HepG2 (cell line): ENCODE measurements around the gene ZNF605. TPM values are rescaled to one million over a fixed set of nuclear protein-coding genes. Genes with fewer than 3 reads are reported as not detected.
A peak's percentile ranks its signal among the peaks of the same experiment; 100 is the strongest.

Source experiments
- ATAC-seq: fragments of 200-7000 bp; cut with Tn5 transposase; 3 replicates; pipeline ENCODE4 v1.9.1; 2020; ENCODE audit warnings: mild to moderate bottlenecking, moderate library complexity
- BruUV-seq: library from RNA; stranded (reverse); fragments of 400-500 nt; replicated peaks from 2 replicates; lab custom pipeline; 2021; lab: Mats Ljungman, UMichigan
- CTCF ChIA-PET: fragments of 300-600 bp; formaldehyde crosslinking; extraction: SDS; loops from one replicate; lab custom pipeline; 2021; ENCODE audit warnings: low total read pairs, inconsistent platforms, low intra/inter-chr PET ratio; lab: Yijun Ruan, JAX
- POLR2A ChIA-PET: fragments of 350-600 bp; sonication (Branson Sonifier 250); formaldehyde crosslinking; loops from one replicate; lab custom pipeline; 2020; ENCODE audit warnings: antibody characterized with exemption, inconsistent platforms; lab: Yijun Ruan, JAX
- DNase-seq: peaks from one replicate; pipeline ENCODE4 v3.0.0-alpha.2; 2015; ENCODE audit warnings: low spot score
- FAIRE-seq: peaks from 3 replicates; lab custom pipeline; 2011; peaks lifted over from hg19 to GRCh38; lab: Jason Lieb, UNC
- H2AFZ ChIP-seq: one replicate; pipeline ENCODE4 v1.6.1; 2011; ENCODE audit warnings: low read length, inconsistent platforms
- H3K27ac ChIP-seq: fragments of 300-600 bp; 3 replicates; pipeline ENCODE4 v1.8.0; 2011; ENCODE audit warnings: mixed run types, mild to moderate bottlenecking, mixed read lengths, low read length, inconsistent platforms; ENCODE audit not compliant: insufficient read depth; ENCODE audit errors: extremely low read length
- H3K27me3 ChIP-seq, 2 experiments: fragments of 200-600 bp in 1 of 2; 2 replicates in 1 of 2; 3 replicates in 1 of 2; pipeline versions ENCODE4 v1.6.0 to v1.8.0; 2011; ENCODE audit warnings: low read length in 2 of 2, mild to moderate bottlenecking in 2 of 2, moderate library complexity in 2 of 2, inconsistent platforms in 1 of 2; ENCODE audit not compliant: insufficient read depth in 2 of 2, control insufficient read depth in 1 of 2
- H3K36me3 ChIP-seq, 2 experiments: fragments of 200-600 bp in 1 of 2; replicated peaks in 1 of 2; 2 replicates in 1 of 2; 3 replicates in 1 of 2; pipeline versions ENCODE4 v1.5.1 to v1.8.0; 2011; ENCODE audit warnings: low read length in 2 of 2, inconsistent platforms in 1 of 2; ENCODE audit not compliant: insufficient read depth in 2 of 2, control insufficient read depth in 1 of 2
- H3K4me1 ChIP-seq: 2 replicates; pipeline ENCODE4 v1.5.1; 2012; ENCODE audit warnings: low read length, inconsistent platforms; ENCODE audit not compliant: insufficient read depth
- H3K4me2 ChIP-seq: 2 replicates; pipeline ENCODE4 v1.6.0; 2011; ENCODE audit warnings: low read depth, low read length, inconsistent platforms
- H3K4me3 ChIP-seq, 3 experiments: fragments of 200-600 bp in 1 of 3; sonication (generic), shearing (Covaris generic) in 1 of 3; replicated peaks in 1 of 3; 2 replicates each; pipeline ENCODE4 v1.5.1; 2011 to 2016; ENCODE audit warnings: low read length in 3 of 3, inconsistent platforms in 2 of 3, low read depth in 2 of 3, mild to moderate bottlenecking in 2 of 3, control low read depth in 1 of 3, mixed read lengths in 1 of 3; ENCODE audit not compliant: insufficient read depth in 1 of 3
- H3K79me2 ChIP-seq: one replicate; pipeline ENCODE4 v1.6.1; 2011; ENCODE audit warnings: low read length, inconsistent platforms; ENCODE audit not compliant: insufficient read depth
- H3K9ac ChIP-seq: 2 replicates; pipeline ENCODE4 v1.6.0; 2011; ENCODE audit warnings: mild to moderate bottlenecking, low read depth, low read length, inconsistent platforms; ENCODE audit not compliant: insufficient read depth
- H3K9me3 ChIP-seq: 2 replicates; pipeline ENCODE4 v1.5.1; 2012; ENCODE audit warnings: mild to moderate bottlenecking, low read length
- H4K20me1 ChIP-seq: 2 replicates; pipeline ENCODE4 v1.6.0; 2011; ENCODE audit warnings: inconsistent platforms, mild to moderate bottlenecking, low read length, moderate library complexity; ENCODE audit not compliant: insufficient read depth
- CENPX ChIP-seq: sonication (generic); formaldehyde crosslinking; IDR thresholded peaks from 2 replicates; pipeline ENCODE4 v1.9.0; 2021; ENCODE audit warnings: mild to moderate bottlenecking, missing genetic modification reagents, moderate library complexity
- FOSL2 ChIP-seq: sonication (generic); formaldehyde crosslinking; IDR thresholded peaks from 2 replicates; pipeline ENCODE4 v1.4.0; 2020; ENCODE audit warnings: missing genetic modification reagents
- GABPB1 ChIP-seq: IDR thresholded peaks from 2 replicates; pipeline ENCODE4 v1.6.1; 2016; ENCODE audit warnings: mild to moderate bottlenecking, missing genetic modification reagents, moderate library complexity, missing compliant biosample characterization
- HNRNPLL ChIP-seq: fragments of 200-400 bp; formaldehyde crosslinking; IDR thresholded peaks from 2 replicates; pipeline ENCODE4 v1.6.1; 2017; ENCODE audit warnings: mild to moderate bottlenecking, low read depth, low read length; ENCODE audit not compliant: poor library complexity, severe bottlenecking
- KLF11 ChIP-seq: IDR thresholded peaks from 2 replicates; pipeline ENCODE4 v1.6.1; 2016; ENCODE audit warnings: missing compliant biosample characterization
- MAFF ChIP-seq: IDR thresholded peaks from 2 replicates; pipeline ENCODE4 v1.6.1; 2011; ENCODE audit warnings: low read depth, low read length, improper control_type of control experiment
- MAFK ChIP-seq, 2 experiments: IDR thresholded peaks in 1 of 2; conservative IDR thresholded peaks in 1 of 2; 2 replicates each; pipeline ENCODE4 v1.6.1; 2011; ENCODE audit warnings: improper control_type of control experiment in 2 of 2, low read length in 2 of 2
- PAXIP1 ChIP-seq: sonication (generic); formaldehyde crosslinking; conservative IDR thresholded peaks from 2 replicates; pipeline ENCODE4 v1.4.0; 2020; ENCODE audit warnings: mild to moderate bottlenecking, missing genetic modification reagents, moderate library complexity
- PCBP1 ChIP-seq: fragments of 200-400 bp; formaldehyde crosslinking; IDR thresholded peaks from 2 replicates; pipeline ENCODE4 v1.6.1; 2017; ENCODE audit warnings: mild to moderate bottlenecking, low read depth, low read length, borderline replicate concordance
- PPARG ChIP-seq: conservative IDR thresholded peaks from 2 replicates; pipeline ENCODE4 v1.6.1; 2016; ENCODE audit warnings: missing biosample characterization, missing genetic modification reagents
- RAD21 ChIP-seq: fragments of 450-650 bp; formaldehyde crosslinking; IDR thresholded peaks from 2 replicates; pipeline ENCODE4 v1.5.0; 2020; ENCODE audit warnings: mild to moderate bottlenecking
- SALL1 ChIP-seq: sonication (generic); formaldehyde crosslinking; IDR thresholded peaks from 2 replicates; pipeline ENCODE4 v1.8.0; 2022; ENCODE audit warnings: mild to moderate bottlenecking, missing genetic modification reagents
- TCF7 ChIP-seq: sonication (generic); IDR thresholded peaks from 2 replicates; pipeline ENCODE4 v1.6.1; 2016; ENCODE audit warnings: antibody characterized with exemption, low read depth
- ZNF547 ChIP-seq: sonication (generic); formaldehyde crosslinking; IDR thresholded peaks from 2 replicates; pipeline ENCODE4 v1.5.1; 2020; ENCODE audit warnings: mild to moderate bottlenecking, missing genetic modification reagents
- ZNF567 ChIP-seq: sonication (generic); formaldehyde crosslinking; IDR thresholded peaks from 2 replicates; pipeline ENCODE4 v1.8.1; 2023; ENCODE audit warnings: mild to moderate bottlenecking, missing genetic modification reagents, borderline replicate concordance
- ZSCAN5A ChIP-seq: sonication (generic); formaldehyde crosslinking; IDR thresholded peaks from 2 replicates; pipeline ENCODE4 v1.8.0; 2022; ENCODE audit warnings: mild to moderate bottlenecking, missing genetic modification reagents, borderline replicate concordance
- WGBS: methylation state at CpG from one replicate; pipeline ENCODE4 v1.1.6; 2017; ENCODE audit warnings: low lambda C conversion rate; 5-methylcytosine and 5-hydroxymethylcytosine counted together
- in situ Hi-C: cut with HindIII; loops from 2 replicates; pipeline ENCODE4 v1.10.0; 2017; ENCODE audit warnings: low pct_unique_long_range_greater_than_20kb; ENCODE audit not compliant: extremely low pct_ligation_motif_present
- intact Hi-C: fragments of 100-400 bp; cut with micrococcal nuclease; formaldehyde crosslinking; loops from one replicate; pipeline ENCODE4 v1.10.0; 2022; ENCODE audit not compliant: unreplicated experiment
- polyA plus RNA-seq, 8 experiments: library from polyadenylated mRNA; depleted of rRNA in 3 of 8; stranded (reverse) in 7 of 8; unstranded in 1 of 8; fragments of >200 nt; fragmentation: Illumina TruSeq in 4 of 8; extraction: Trizol in 4 of 8; gene quantifications; 2 replicates each; pipeline versions ENCODE4 v1.2.1 to v1.2.3, GENCODE V29; 2011 to 2016; ENCODE audit warnings: low read depth in 4 of 8, missing spikeins in 1 of 8, mixed read lengths in 1 of 8; ENCODE audit not compliant: insufficient read depth in 1 of 8
- total RNA-seq, 5 experiments: library from RNA; depleted of rRNA; stranded (reverse); fragments of >200 nt; fragmentation: Illumina TruSeq; extraction: Trizol; gene quantifications; 2 replicates each; pipeline ENCODE4 v1.2.3, GENCODE V29; 2016; ENCODE audit warnings: low read depth in 1 of 5

ZNF605 gene
- total and polyA plus RNA-seq, 2 of the 13 experiments (the other 11 are each of a cell fraction or from before 2014, with no cell fraction given) = 6.7 to 6.8 TPM

GRCh38 chr12:132972374-132972773 lies 16.3 kb upstream of the ZNF605 start:
- DNase-seq (no peak), ATAC-seq (no peak)
- BruUV-seq = no TSS peak
- intact Hi-C loops = no loop called here
- no peak overlapping the region for H3K9ac ChIP-seq
- H3K36me3 ChIP-seq = no peaks in the 10 kb centered on the region
- H3K4me3 ChIP-seq = no peak overlapping the region
- CTCF ChIA-PET = no interaction called here
- H3K4me1 ChIP-seq = no peaks in the 10 kb centered on the region
- no peaks in the 10 kb centered on the region for H3K27me3 ChIP-seq
- WGBS = 0% methylated on average over 1 of the region's 1 CpG
- no peaks in the 10 kb centered on the region for H4K20me1 ChIP-seq
- no peak for TF ChIP-seq PAXIP1 (CRISPR knock-in tag)
- TF ChIP-seq MAFK (conservative IDR thresholded peaks at IDR 0.05 in 1 of 2, IDR thresholded peaks at IDR 0.05 in 1 of 2; ENCODE audit: low read length in 2 of 2) = peak; percentile 42 to 65; a peak in 3 of 4 replicates
- 0 out of 2 replicates have a peak, but pooled peaks have one; percentile 38 for TF ChIP-seq MAFF
- no peak for TF ChIP-seq PPARG
- TF ChIP-seq, all 625 proteins: peak for 2
- POLR2A ChIA-PET = no interaction called here
- no peak for FAIRE-seq
- Histone ChIP-seq H3K79me2 (no peaks in the 10 kb centered on the region), H3K9me3 (peaks cover 78% of the 10 kb centered on the region), H2AFZ (no peak overlapping the region), H3K4me2 (no peak overlapping the region), H3K27ac (no peak overlapping the region)
- in situ Hi-C loops = no loop called here

DNA sequence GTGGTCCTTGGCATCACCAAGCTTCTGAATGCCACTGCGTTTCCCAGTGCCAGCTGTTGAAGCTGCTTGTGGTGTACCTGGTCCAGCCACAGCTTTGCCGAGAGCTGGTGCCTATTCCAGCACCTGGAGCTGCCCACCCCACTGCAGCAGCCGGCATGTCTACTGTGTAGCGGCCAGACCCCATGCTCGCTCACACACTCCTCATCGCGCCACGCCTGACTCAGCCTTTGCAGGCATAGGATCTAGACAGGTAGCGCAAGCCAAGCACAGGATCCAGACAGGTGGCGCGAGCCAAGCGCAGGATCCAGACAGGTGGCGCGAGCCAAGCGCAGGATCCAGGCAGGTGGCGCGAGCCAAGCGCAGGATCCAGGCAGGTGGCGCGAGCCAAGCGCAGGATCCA lies 11.6 kb upstream of the ZNF605 start:
- POLR2A ChIA-PET = no interaction called here
- 93% methylated on average over 18 of the region's 21 CpGs for WGBS
- TF ChIP-seq SALL1 (CRISPR knock-in tag) (no peak), RAD21 (CRISPR knock-in tag) (no peak), ZNF547 (CRISPR knock-in tag) (no peak), GABPB1 (CRISPR knock-in tag) (no peak), TCF7 (no peak), HNRNPLL (no peak), ZSCAN5A (CRISPR knock-in tag) (no peak), PCBP1 (no peak), ZNF567 (CRISPR knock-in tag) (no peak), CENPX (CRISPR knock-in tag) (no peak), FOSL2 (CRISPR knock-in tag) (no peak), KLF11 (no peak)

More for the DNA sequence above, 11.6 kb upstream of the ZNF605 start:
- Histone ChIP-seq H3K9me3 (peaks cover 83% of the 10 kb centered on the region), H3K4me2 (no peak overlapping the region), H3K9ac (no peak overlapping the region), H2AFZ (no peak overlapping the region), H4K20me1 (no peaks in the 10 kb centered on the region), H3K4me3 (no peak overlapping the region), H3K36me3 (no peaks in the 10 kb centered on the region), H3K79me2 (no peaks in the 10 kb centered on the region), H3K27ac (no peak overlapping the region), H3K4me1 (no peaks in the 10 kb centered on the region), H3K27me3 (no peaks in the 10 kb centered on the region)
- BruUV-seq = no TSS peak
- no peak for ATAC-seq
- no peak for FAIRE-seq
- CTCF ChIA-PET = no interaction called here
- DNase-seq = no peak
- in situ Hi-C loops = no loop called here
- intact Hi-C loops = no loop called here
